ENCODE measurements around the gene NR4A1.

GRCh38 chr12:52033446-52034140, 17.6 kb upstream of the NR4A1 start:
- TF ChIP-seq CTCF (conservative IDR thresholded peaks at IDR 0.05; ENCODE audit: low read length) (no peak), EZH2phosphoT487 (IDR thresholded peaks at IDR 0.05; ENCODE audit: borderline replicate concordance) (no peak)
